Hematopoietic multipotent progenitor cell treated with erythropoietin and hydrocortisone succinate and interleukin-3 and kit ligand, for 17 days (in vitro differentiated cells): Measurements from ENCODE around the gene NMB.
A peak's percentile ranks its signal among the peaks of the same experiment; 100 is the strongest.
"Not testable (repeated sequence)": the region's sequence is repeated elsewhere in the genome, so short reads cannot be mapped to it uniquely, and the experiment has no call there.

Source experiments
- DNase-seq: peaks from one replicate; pipeline ENCODE4 v3.0.0-alpha.2; 2015; ENCODE audit warnings: low spot score

The NMB gene

DNA sequence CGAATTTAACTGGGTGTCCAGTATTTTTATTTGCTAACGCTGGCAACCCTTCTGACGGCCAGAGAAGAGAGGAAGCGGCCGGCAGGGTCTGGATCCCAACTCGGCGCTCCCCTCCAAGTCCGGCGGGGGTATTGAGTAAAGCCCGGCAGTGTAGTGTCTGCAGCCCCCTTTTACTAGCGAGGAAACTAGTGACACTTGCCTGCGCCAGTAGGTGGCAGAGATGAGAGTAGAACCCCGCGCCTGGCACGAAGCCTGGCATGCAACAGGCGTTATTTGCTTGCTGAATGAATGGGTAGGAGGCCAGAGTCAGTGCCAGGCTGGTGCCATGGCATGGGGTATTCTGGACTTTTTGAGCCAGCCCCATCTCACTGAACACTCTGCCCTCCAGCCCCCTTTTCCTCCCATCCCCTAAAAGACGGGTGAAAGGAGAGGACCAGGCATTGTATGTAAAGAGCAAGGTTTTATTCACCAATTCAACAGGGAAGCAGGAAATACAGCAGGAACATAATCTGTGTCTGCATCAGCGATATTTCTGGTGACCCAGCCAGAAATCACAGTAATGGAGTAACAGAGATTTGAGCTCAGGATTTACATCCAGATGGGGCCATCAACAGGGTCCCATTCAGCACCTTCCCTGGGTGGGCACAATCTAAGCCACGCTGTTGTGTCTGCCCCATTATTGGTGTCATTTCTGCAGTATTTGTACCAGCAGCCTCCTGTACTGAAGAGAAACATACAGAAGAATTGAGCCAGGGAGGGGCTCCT, 3.1 kb downstream of the NMB start:
- DNase-seq, result peak; percentile 87

GRCh38 chr15:84653910-84654688, 3.9 kb downstream of the NMB start, which contains the start of gene WDR73:
WDR73 (minus strand) TSS chr15:84654283; CDS start chr15:84654274, 9 bp downstream.
- peak; percentile 97 for DNase-seq

DNA sequence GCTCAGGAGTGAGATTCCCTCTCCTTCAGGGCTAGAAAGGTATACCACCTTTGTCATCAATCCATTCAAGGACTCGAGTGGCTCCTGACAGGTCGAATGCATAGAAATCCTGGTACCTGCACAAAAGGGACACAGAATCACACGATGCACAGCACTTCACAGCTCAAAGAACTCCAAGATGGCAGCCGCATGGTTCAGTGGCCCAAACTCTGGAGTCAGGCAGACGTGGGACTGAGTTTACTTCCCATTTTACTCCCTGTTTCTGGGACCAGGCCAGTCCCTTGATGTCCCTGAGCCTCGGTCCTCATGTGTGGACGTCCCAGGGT, 4.5 kb downstream of the NMB start:
- DNase-seq, result no peak

DNA sequence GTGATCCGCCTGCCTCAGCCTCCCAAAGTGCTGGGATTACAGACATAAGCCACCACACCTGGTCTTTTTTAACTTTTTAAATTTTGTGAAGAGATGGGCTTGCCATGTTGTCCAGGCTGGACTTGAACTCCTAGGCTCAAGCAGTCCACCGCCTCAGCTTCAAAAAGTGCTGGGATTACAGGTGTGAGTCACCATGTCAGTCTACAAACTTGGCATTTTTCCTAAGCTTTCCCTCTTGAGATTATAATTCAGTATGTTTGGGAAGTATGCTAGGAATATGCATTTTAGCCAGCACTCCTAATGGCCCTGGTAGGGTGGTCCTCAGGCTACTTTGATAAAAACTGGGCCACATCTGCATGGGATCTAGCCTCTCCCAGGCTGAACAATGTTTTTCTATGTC, 8.3 kb downstream of the NMB start:
- no peak for DNase-seq

- no peak for DNase-seq
These were observed 9.5 kb downstream of the NMB start for GRCh38 chr15:84648539-84648938.

DNA sequence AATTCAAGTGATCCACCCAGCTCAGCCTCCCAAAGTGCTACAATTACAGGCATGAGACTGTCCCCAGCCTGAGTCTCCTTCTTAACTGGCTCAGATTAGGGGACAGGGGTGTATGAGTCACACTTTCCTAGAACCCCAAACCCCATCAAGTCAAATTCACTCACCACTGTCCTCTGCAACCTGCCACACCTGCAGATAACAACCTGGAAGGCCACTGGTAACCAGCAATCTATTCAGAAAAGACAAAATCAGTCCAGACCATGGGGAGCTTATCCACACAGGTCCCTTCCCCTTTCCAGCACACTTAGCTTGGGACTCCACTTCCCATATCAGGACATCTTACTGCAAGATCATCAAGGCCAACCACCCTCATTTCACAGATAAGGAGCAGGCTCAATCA, 10.3 kb downstream of the NMB start:
- no peak for DNase-seq

- no peak for DNase-seq
These were observed 12.0 kb downstream of the NMB start for GRCh38 chr15:84645997-84646396.

DNA sequence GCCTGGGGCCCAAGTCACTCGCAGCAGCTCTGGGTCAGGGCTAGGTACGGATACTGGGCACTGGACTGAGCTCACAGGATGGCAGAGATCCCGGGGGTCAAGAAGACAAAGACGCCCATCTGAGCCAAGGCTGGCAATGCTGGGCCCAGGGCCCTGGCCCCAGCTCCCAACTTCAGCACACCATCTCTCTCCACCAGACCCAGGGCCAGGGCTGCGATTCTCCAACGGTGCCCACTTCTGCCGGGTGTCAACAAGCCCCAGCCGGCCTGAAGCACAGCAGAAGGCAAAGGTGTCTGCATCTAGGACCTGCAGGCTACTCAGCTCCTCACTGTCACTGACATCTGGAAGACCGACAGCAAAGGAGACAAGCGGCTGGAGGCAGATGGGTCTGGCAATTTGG, 12.5 kb downstream of the NMB start:
- DNase-seq, result no peak

DNA sequence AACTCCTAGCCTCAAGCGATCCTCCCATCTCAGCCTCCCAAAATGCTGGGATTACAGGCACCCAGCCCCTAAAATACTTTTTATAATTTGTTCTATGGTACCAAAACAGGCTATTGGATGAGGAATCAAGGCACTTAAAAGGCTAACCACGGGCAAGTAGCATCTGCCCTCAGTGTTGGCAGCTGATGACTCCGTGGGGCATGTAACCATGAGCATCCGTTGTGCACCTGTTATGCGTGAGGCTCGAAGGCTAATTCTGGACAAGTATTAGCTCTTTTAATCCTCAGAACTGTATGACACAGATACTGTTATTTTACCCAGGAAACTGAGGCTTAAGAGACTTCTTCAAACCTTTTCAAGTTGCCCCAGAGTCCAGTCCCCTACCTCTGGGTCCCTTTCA, 14.2 kb downstream of the NMB start:
- no peak for DNase-seq

DNA sequence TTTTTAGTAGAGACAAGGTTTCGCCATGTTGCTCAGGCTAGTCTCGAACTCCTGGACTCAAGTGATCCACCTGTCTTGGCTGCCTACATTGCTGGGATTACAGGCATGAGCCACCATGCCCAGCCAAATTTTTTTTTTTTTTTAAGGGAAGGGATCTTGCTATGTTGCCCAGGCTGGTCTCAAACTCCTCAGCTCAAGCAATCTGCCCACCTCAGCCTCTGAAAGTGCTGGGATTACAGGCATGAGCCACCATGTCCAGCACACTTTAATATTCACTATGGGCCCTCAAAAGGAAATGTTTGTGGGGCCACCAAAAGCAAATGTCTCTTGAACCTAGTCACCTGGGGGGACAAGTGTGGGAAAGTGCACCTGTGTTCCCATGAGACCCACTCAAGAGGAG, 15.4 kb downstream of the NMB start:
- not testable (repeated sequence) for DNase-seq

DNA sequence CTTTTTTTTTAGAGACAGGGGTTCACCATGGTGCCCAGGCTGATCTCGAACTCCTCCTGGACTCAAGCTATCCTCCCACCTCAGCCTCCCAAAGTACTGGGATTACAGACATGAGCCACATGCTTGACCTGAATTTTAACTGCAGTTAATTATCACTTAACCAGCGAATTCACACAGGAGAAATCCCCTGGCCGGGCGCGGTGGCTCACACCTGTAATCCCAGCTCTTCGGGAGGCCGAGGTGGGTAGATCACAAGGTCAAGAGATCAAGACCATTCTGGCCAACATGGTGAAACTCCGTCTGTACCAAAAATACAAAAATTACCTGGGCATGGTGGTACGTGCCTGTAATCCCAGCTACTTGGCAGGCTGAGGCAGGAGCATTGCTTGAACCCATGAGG, 16.1 kb downstream of the NMB start:
- not testable (repeated sequence) for DNase-seq

GRCh38 chr15:84638103-84638502, 19.9 kb downstream of the NMB start:
- peak; percentile 56 for DNase-seq

GRCh38 chr15:84634228-84634837, 23.7 kb downstream of the NMB start:
- no peak for DNase-seq

GRCh38 chr15:84633311-84634227, 24.4 kb downstream of the NMB start:
- peak; percentile 71 for DNase-seq

DNA sequence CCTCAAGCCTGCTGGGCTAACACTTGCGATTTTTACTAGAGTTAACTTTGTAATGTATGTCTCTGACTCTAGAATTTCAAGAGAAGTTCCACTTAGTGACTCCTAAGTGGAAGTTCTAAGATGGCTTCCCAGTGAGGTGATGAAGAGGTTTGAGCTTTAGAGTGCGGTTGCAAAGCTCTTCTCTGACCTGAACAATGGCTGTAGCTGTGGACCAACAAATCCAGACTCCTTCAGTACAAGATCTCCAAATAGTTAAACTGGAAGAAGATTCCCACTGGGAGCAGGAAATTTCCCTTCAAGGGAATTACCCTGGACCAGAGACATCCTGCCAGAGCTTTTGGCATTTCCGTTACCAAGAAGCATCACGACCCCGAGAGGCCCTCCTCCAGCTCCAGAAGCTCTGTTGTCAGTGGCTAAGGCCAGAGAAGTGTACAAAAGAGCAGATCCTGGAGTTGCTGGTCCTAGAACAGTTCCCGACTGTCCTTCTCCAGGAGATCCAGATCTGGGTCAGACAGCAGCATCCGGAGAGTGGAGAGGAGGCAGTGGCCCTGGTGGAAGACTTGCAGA, 26.2 kb downstream of the NMB start:
- DNase-seq, result no peak

GRCh38 chr15:84629033-84629432, 29.0 kb downstream of the NMB start:
- no peak for DNase-seq

DNA sequence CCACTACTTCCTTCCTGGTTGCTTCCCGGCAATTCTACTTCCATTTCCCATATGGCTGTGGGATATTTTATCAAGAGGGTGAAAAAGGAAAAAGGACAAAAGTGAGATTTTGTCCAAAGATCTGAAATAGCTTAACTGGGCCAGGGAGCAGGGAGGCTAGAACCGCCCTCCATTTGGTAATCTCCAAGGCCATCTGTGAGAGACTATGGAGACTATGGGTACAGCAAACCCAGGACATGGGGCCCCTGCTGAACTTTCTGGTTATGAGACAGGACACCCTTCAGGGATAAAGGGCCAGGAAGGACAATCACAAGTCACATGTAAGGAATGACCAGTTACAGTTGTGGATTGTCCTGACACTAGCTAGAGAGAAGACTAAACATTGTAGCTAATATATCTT, 32.9 kb downstream of the NMB start:
- DNase-seq, result no peak

- DNase-seq, result no peak
These were observed 33.6 kb downstream of the NMB start for GRCh38 chr15:84624359-84624758.

- DNase-seq, result no peak
These were observed 36.5 kb downstream of the NMB start for GRCh38 chr15:84621358-84621979.

- DNase-seq, result no peak
These were observed 37.4 kb downstream of the NMB start for GRCh38 chr15:84620626-84621025.

DNA sequence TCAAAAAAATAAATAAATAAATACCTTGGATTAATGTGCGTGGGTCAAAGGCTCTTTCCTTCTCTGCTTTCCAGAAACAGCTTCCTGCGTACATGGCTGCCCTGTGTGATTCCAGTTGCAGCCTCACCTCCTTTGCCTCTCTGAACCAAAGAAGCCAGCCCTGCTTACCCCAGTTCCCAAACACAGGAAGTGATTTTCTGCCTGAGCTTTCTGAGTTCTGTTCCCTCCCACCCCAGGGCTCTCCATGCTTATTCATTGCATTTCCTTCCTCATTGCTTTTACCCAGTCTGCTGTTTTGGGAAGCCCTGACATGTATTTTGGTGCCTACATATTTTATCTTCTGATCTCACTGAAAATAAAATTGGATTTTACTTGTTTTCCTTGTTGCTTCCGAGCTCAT, 41.8 kb downstream of the NMB start:
- no peak for DNase-seq
